Measurements from ENCODE around the gene SIVA1. TPM values are rescaled to one million over a fixed set of nuclear protein-coding genes. Genes with fewer than 3 reads are reported as not detected.
A peak's percentile ranks its signal among the peaks of the same experiment; 100 is the strongest.

The SIVA1 gene
- total and polyA plus RNA-seq, 2 of the 4 experiments (the other 2 are of a cell fraction): 166 to 184 TPM

- peak overlapping the region; percentile 79 for H2AFZ ChIP-seq (replicated peaks; ENCODE audit: low read length, poor library complexity)
- H3K9me1 ChIP-seq (ENCODE audit: insufficient read depth, low read length): peaks cover 16% of the 10 kb centered on the region
- H3K4me3 ChIP-seq (ENCODE audit: insufficient read depth, low read depth, low read length): no peak overlapping the region
- H3K79me1 ChIP-seq (ENCODE audit: low read depth in 1 of 2, low read length in 2 of 2): no peaks in the 10 kb centered on the region
- H2BK120ac ChIP-seq (ENCODE audit: low read depth, low read length): peak overlapping the region; percentile 60; the same call in 1 of the 2 replicates
- TF ChIP-seq USF2 (IDR thresholded peaks at IDR 0.05; ENCODE audit: low read depth, low read length) (no peak), BHLHE40 (IDR thresholded peaks at IDR 0.05; ENCODE audit: low read depth, low read length) (no peak), CHD1 (IDR thresholded peaks at IDR 0.05; ENCODE audit: low read depth, low read length) (no peak), POLR2A (IDR thresholded peaks at IDR 0.05; ENCODE audit: low read depth, low read length) (no peak), ELK1 (IDR thresholded peaks at IDR 0.05; ENCODE audit: borderline replicate concordance, low read depth, low read length) (no peak), RCOR1 (IDR thresholded peaks at IDR 0.05; ENCODE audit: insufficient replicate concordance, low read length) (no peak), MAZ (IDR thresholded peaks at IDR 0.05; ENCODE audit: borderline replicate concordance, low read depth, low read length) (no peak), NFE2L2 (IDR thresholded peaks at IDR 0.05; ENCODE audit: low read depth, low read length) (no peak), CTCF (conservative IDR thresholded peaks at IDR 0.05; ENCODE audit: low read depth, low read length) (no peak), SMC3 (IDR thresholded peaks at IDR 0.05; ENCODE audit: low read depth, low read length) (no peak), RAD21 (IDR thresholded peaks at IDR 0.05; ENCODE audit: low read length) (no peak), FOS (IDR thresholded peaks at IDR 0.05; ENCODE audit: low read depth, low read length) (no peak)
- dilution Hi-C loops (cut with HindIII; ENCODE audit: low sequenced_read_pairs, unreplicated experiment) (no loop called here), intact Hi-C loops (cut with micrococcal nuclease) (no loop called here), in situ Hi-C loops (cut with MboI; ENCODE audit: low sequenced_read_pairs) (no loop called here)
- no peak overlapping the region for H3K23ac ChIP-seq (ENCODE audit: low read depth, low read length)
- 92% methylated on average over 11 of the region's 32 CpGs; no CpG with 5 or more reads in 1 of the 2 experiments for WGBS, 2 experiments (ENCODE audit: extremely low coverage in 2 of 2, insufficient read length in 1 of 2)
- DNase-seq (no peak), ATAC-seq (ENCODE audit: low read depth) (no peak)
- H3K56ac ChIP-seq (ENCODE audit: extremely low read depth, insufficient read depth, low read length): no peak overlapping the region
- H4K8ac ChIP-seq (ENCODE audit: low read depth in 2 of 2, low read length in 2 of 2): peak overlapping the region; percentile 20 to 61; a peak in 2 of 4 replicates
- no peak overlapping the region for H2BK15ac ChIP-seq (ENCODE audit: low read depth, low read length)
- H3K4me2 ChIP-seq (ENCODE audit: low read depth, low read length): no peak overlapping the region
- no peak overlapping the region for H4K5ac ChIP-seq (ENCODE audit: low read depth, low read length)
- H3K36me3 ChIP-seq (ENCODE audit: control insufficient read depth, insufficient read depth, low read length): peaks cover 13% of the 10 kb centered on the region
- H2BK5ac ChIP-seq (ENCODE audit: low read depth, low read length, poor library complexity, severe bottlenecking): peak overlapping the region; percentile 70
- peak overlapping the region; percentile 73 for H2AK5ac ChIP-seq (ENCODE audit: low read depth, low read length)
- POLR2A ChIA-PET (ENCODE audit: unreplicated experiment): no interaction called here
- peak overlapping the region; percentile 45 for H2AK9ac ChIP-seq (replicated peaks; ENCODE audit: low read depth, low read length, poor library complexity)
- no peak overlapping the region for H3K18ac ChIP-seq (ENCODE audit: low read depth, low read length)
- peak overlapping the region; percentile 4 for H3K4ac ChIP-seq (ENCODE audit: low read depth, low read length)
- peaks cover 16% of the 10 kb centered on the region for H3K4me1 ChIP-seq (ENCODE audit: control insufficient read depth, insufficient read depth, low read length)
- no peaks in the 10 kb centered on the region for H4K20me1 ChIP-seq (ENCODE audit: insufficient read depth, low read length)
- H3K9me3 ChIP-seq (ENCODE audit: control insufficient read depth, insufficient read depth, low read length): no peaks in the 10 kb centered on the region
- no peaks in the 10 kb centered on the region for H3K27me3 ChIP-seq (ENCODE audit: control insufficient read depth, insufficient read depth, low read length)
- H3K9ac ChIP-seq (ENCODE audit: low read depth, low read length): peak overlapping the region; percentile 3; the same call in 1 of the 2 replicates
- BruUV-seq (replicated peaks): no TSS peak
- peak overlapping the region; percentile 60; the same call in 1 of the 2 replicates for H3K14ac ChIP-seq (replicated peaks; ENCODE audit: low read depth, low read length)
- peak overlapping the region; percentile 28; the same call in 1 of the 2 replicates for H3K27ac ChIP-seq (ENCODE audit: insufficient read depth, low read length)
- peak overlapping the region; percentile 34; the same call in 1 of the 2 replicates for H4K91ac ChIP-seq (ENCODE audit: insufficient read depth, low read depth, low read length)
- no peak overlapping the region for H2BK20ac ChIP-seq (ENCODE audit: low read depth, low read length)
- CTCF ChIA-PET: no interaction called here
These were observed 10.1 kb upstream of the SIVA1 start for GRCh38 chr14:104742586-104743455.
